Breast epithelium (tissue), 4 donors: ENCODE measurements around the gene PTPRA. TPM values are rescaled to one million over a fixed set of nuclear protein-coding genes. Genes with fewer than 3 reads are reported as not detected.

Experiments used
- DNase-seq, 2 donors: peaks; one replicate each; pipeline ENCODE4 v3.0.0-alpha.2; 2019; ENCODE audit warnings: low spot score in 2 of 2
- H3K27ac ChIP-seq, 2 donors: fragments of 200-600 bp; sonication (generic) in 1 of 2; one replicate each; pipeline ENCODE4 v1.5.1; 2016 to 2019; ENCODE audit warnings: mild to moderate bottlenecking in 1 of 2
- H3K27me3 ChIP-seq, 2 donors: fragments of 200-600 bp; sonication (generic) in 1 of 2; one replicate each; pipeline versions ENCODE4 v1.5.1 to v1.6.0; 2017 to 2019; ENCODE audit warnings: control low read depth in 1 of 2, mild to moderate bottlenecking in 1 of 2
- H3K36me3 ChIP-seq: fragments of 200-600 bp; one replicate; pipeline ENCODE4 v1.5.1; 2019
- H3K4me1 ChIP-seq, 2 donors: fragments of 200-600 bp; sonication (generic); one replicate each; pipeline ENCODE4 v1.5.1; 2016 to 2019; ENCODE audit warnings: control low read depth in 1 of 2
- H3K4me3 ChIP-seq, 3 donors: fragments of 200-600 bp; sonication (generic); 1 replicate in 2 of 3; 2 replicates in 1 of 3; pipeline ENCODE4 v1.5.1; 2016 to 2019; ENCODE audit warnings: mild to moderate bottlenecking in 3 of 3, moderate library complexity in 2 of 3
- H3K9me3 ChIP-seq, 2 donors: fragments of 200-600 bp; sonication (generic) in 1 of 2; one replicate each; pipeline ENCODE4 v1.5.1; 2016 to 2019; ENCODE audit warnings: control low read depth in 1 of 2
- CTCF ChIP-seq, 3 donors: fragments of 450-650 bp; IDR thresholded peaks; one replicate each; pipeline ENCODE4 v1.5.1; 2016 to 2017; ENCODE audit warnings: antibody characterized with exemption in 3 of 3, mild to moderate bottlenecking in 3 of 3, moderate library complexity in 3 of 3
- POLR2A ChIP-seq: fragments of 450-650 bp; IDR thresholded peaks from one replicate; pipeline ENCODE4 v1.6.1; 2016; ENCODE audit warnings: antibody characterized with exemption, mild to moderate bottlenecking, moderate library complexity
- POLR2AphosphoS5 ChIP-seq, 3 donors: sonication (generic); formaldehyde crosslinking; IDR thresholded peaks; one replicate each; pipeline ENCODE4 v1.6.1; 2017; ENCODE audit warnings: antibody characterized with exemption in 3 of 3
- intact Hi-C: fragments of 100-400 bp; cut with DNase I; formaldehyde crosslinking; loops from one replicate; pipeline ENCODE4 v1.15.1; 2023; ENCODE audit warnings: low total_unique reads
- total RNA-seq, 3 donors: library from RNA; depleted of rRNA; stranded (reverse); fragments of >200 nt; gene quantifications; one replicate each; pipeline ENCODE4 v1.1.0, GENCODE V29; 2016

PTPRA gene
- total RNA-seq, 3 donors from 2014 or later: 89.1 to 102 (median 96.0) TPM

- Histone ChIP-seq H3K27me3 (peaks cover 3 to 18% of the 10 kb centered on the region in 2 donors), H3K9me3 (no peaks in the 10 kb centered on the region), H3K27ac (no peak within 1 kb of the TSS), H3K4me1 (no peaks in the 10 kb centered on the region), H3K4me3 (no peak within 1 kb of the TSS), H3K36me3 (no peaks in the 10 kb centered on the region)
- TF ChIP-seq CTCF (IDR thresholded peaks at IDR 0.05) (no peak), POLR2A (no peak), POLR2AphosphoS5 (IDR thresholded peaks at IDR 0.05) (no peak)
- intact Hi-C loops: no loop called here
- DNase-seq: no peak
Measured at GRCh38 chr20:3084283-3084985, 211.2 kb downstream of the PTPRA start, which contains the start of gene AVP. Gene AVP (minus strand): TSS chr20:3084724. CDS start chr20:3084674, 50 bp downstream.

GRCh38 chr20:3084986-3085360 is 211.7 kb downstream of the PTPRA start:
- DNase-seq: no peak
- H3K36me3 ChIP-seq: no peaks in the 10 kb centered on the region
- no peaks in the 10 kb centered on the region for H3K9me3 ChIP-seq
- H3K27ac ChIP-seq: no peak overlapping the region
- intact Hi-C loops: no loop called here
- H3K27me3 ChIP-seq: peaks cover 3 to 18% of the 10 kb centered on the region in 2 donors
- TF ChIP-seq POLR2AphosphoS5 (IDR thresholded peaks at IDR 0.05): no peak
- TF ChIP-seq POLR2A: no peak
- TF ChIP-seq CTCF (IDR thresholded peaks at IDR 0.05): no peak
- H3K4me1 ChIP-seq: no peaks in the 10 kb centered on the region
- no peak overlapping the region for H3K4me3 ChIP-seq

GRCh38 chr20:3085571-3086072 is 212.3 kb downstream of the PTPRA start:
- no peak for DNase-seq
- TF ChIP-seq POLR2AphosphoS5 (IDR thresholded peaks at IDR 0.05): no peak
- TF ChIP-seq POLR2A: no peak
- TF ChIP-seq CTCF (IDR thresholded peaks at IDR 0.05): no peak
- Histone ChIP-seq H3K27ac (no peak overlapping the region), H3K4me1 (no peaks in the 10 kb centered on the region), H3K9me3 (no peaks in the 10 kb centered on the region), H3K36me3 (no peaks in the 10 kb centered on the region), H3K27me3 (peaks cover 3 to 18% of the 10 kb centered on the region in 2 donors), H3K4me3 (no peak overlapping the region)
- intact Hi-C loops: no loop called here

GRCh38 chr20:3088031-3088430 is 214.8 kb downstream of the PTPRA start:
- Histone ChIP-seq H3K27me3 (peaks cover 7 to 31% of the 10 kb centered on the region in 2 donors), H3K27ac (no peak overlapping the region), H3K4me1 (peaks cover 0 to 3% of the 10 kb centered on the region in 2 donors), H3K4me3 (no peak overlapping the region), H3K9me3 (no peaks in the 10 kb centered on the region), H3K36me3 (no peaks in the 10 kb centered on the region)
- intact Hi-C loops: no loop called here
- TF ChIP-seq CTCF (IDR thresholded peaks at IDR 0.05) (no peak), POLR2A (no peak), POLR2AphosphoS5 (IDR thresholded peaks at IDR 0.05) (no peak)
- no peak for DNase-seq

Other genes starting within 250 kb of the PTPRA start
- 100 to 1,000 TPM in 1 of 3 donors, 10 to 100 TPM in 2; 77.1 to 137 (median 94.8) TPM for gene NOP56, start 220.8 kb upstream of the PTPRA start, total RNA-seq
- gene IDH3B, start 209.3 kb upstream of the PTPRA start, total RNA-seq: 100 to 1,000 TPM; 114 to 119 (median 115) TPM
- 10 to 100 TPM in 2 of 3 donors, 1 to 10 TPM in 1; 1.6 to 22.0 (median 22.0) TPM for gene EBF4, start 180.7 kb upstream of the PTPRA start, total RNA-seq
- 10 to 100 TPM; 23.1 to 45.4 (median 28.5) TPM for gene CPXM1, start 72.9 kb upstream of the PTPRA start, total RNA-seq
- gene C20orf141, start 58.5 kb upstream of the PTPRA start, total RNA-seq: not detected
- gene TMEM239, start 57.1 kb upstream of the PTPRA start, total RNA-seq: under 1 TPM in 1 of 3 donors, not detected in 2; under 0.01 TPM
- 10 to 100 TPM; 23.4 to 38.0 (median 36.6) TPM for gene PCED1A, start 32.8 kb upstream of the PTPRA start, total RNA-seq
- 10 to 100 TPM; 25.3 to 34.7 (median 33.8) TPM for gene VPS16, start 32.7 kb upstream of the PTPRA start, total RNA-seq
- not detected for gene GNRH2, start 170.1 kb downstream of the PTPRA start, total RNA-seq
- gene MRPS26, start 172.6 kb downstream of the PTPRA start, total RNA-seq: 10 to 100 TPM; 34.4 to 50.8 (median 44.9) TPM
- gene OXT, start 198.1 kb downstream of the PTPRA start, total RNA-seq: 1 to 10 TPM in 1 of 3 donors, not detected in 2; 4.5 TPM
- gene AVP, start 211.2 kb downstream of the PTPRA start, total RNA-seq: not detected